WTC11 (cell line): ENCODE data around the gene ADARB2. TPM values are rescaled to one million over a fixed set of nuclear protein-coding genes. Genes with fewer than 3 reads are reported as not detected.

Experiments
- ATAC-seq: fragments of 200-7000 bp; cut with Tn5 transposase; 2 replicates; pipeline ENCODE4 v1.10.0; 2021; ENCODE audit warnings: mild to moderate bottlenecking, moderate library complexity
- CTCF ChIA-PET: fragments of 300-600 bp; sonication (Branson Sonifier 250); formaldehyde crosslinking; loops from one replicate; lab custom pipeline; 2021; ENCODE audit warnings: antibody characterized with exemption; lab: Charles Lee
- POLR2A ChIA-PET: fragments of 350-600 bp; sonication (Branson Sonifier 250); formaldehyde crosslinking; loops from one replicate; lab custom pipeline; 2021; ENCODE audit warnings: antibody characterized with exemption; lab: Charles Lee
- DNase-seq: peaks from one replicate; pipeline ENCODE4 v3.0.0; 2021; ENCODE audit warnings: low spot score
- H3K27ac Mint-ChIP-seq: 2 replicates; pipeline ENCODE4 v1.8.0; 2021; ENCODE audit warnings: mixed read lengths
- H3K27me3 Mint-ChIP-seq: 2 replicates; pipeline ENCODE4 v1.8.0; 2021; ENCODE audit warnings: low read depth, mild to moderate bottlenecking, moderate library complexity, mixed read lengths
- H3K36me3 Mint-ChIP-seq: 2 replicates; pipeline ENCODE4 v1.8.0; 2021; ENCODE audit warnings: mixed read lengths
- H3K4me1 Mint-ChIP-seq: 2 replicates; pipeline ENCODE4 v1.8.0; 2022; ENCODE audit warnings: mixed read lengths
- H3K4me3 Mint-ChIP-seq: 2 replicates; pipeline ENCODE4 v1.8.0; 2021; ENCODE audit warnings: mild to moderate bottlenecking, moderate library complexity, mixed read lengths
- H3K9me3 Mint-ChIP-seq: 2 replicates; pipeline ENCODE4 v1.8.0; 2021; ENCODE audit warnings: mixed read lengths
- CREM ChIP-seq: sonication (generic); formaldehyde crosslinking; IDR thresholded peaks from 2 replicates; pipeline ENCODE4 v1.8.1; 2022; ENCODE audit warnings: mild to moderate bottlenecking, missing genetic modification reagents, moderate library complexity
- EMX1 ChIP-seq: fragments of 250-450 bp; sonication (Bioruptor Pico); IDR thresholded peaks from 2 replicates; pipeline ENCODE4 v1.8.0; 2021; ENCODE audit warnings: mild to moderate bottlenecking
- JUN ChIP-seq: sonication (generic); formaldehyde crosslinking; IDR thresholded peaks from 2 replicates; pipeline ENCODE4 v1.8.0; 2023; ENCODE audit warnings: mild to moderate bottlenecking, missing genetic modification reagents
- NFE2L1 ChIP-seq: sonication (generic); formaldehyde crosslinking; IDR thresholded peaks from 2 replicates; pipeline ENCODE4 v1.8.1; 2023; ENCODE audit warnings: missing genetic modification reagents
- OVOL2 ChIP-seq: fragments of 250-450 bp; sonication (Bioruptor Pico); IDR thresholded peaks from 2 replicates; pipeline ENCODE4 v1.9.0; 2021; ENCODE audit warnings: mild to moderate bottlenecking, borderline replicate concordance
- SMAD4 ChIP-seq: sonication (generic); formaldehyde crosslinking; IDR thresholded peaks from 2 replicates; pipeline ENCODE4 v1.8.0; 2022; ENCODE audit warnings: mild to moderate bottlenecking, missing genetic modification reagents
- TCF7 ChIP-seq: sonication (generic); formaldehyde crosslinking; IDR thresholded peaks from 2 replicates; pipeline ENCODE4 v1.8.0; 2022; ENCODE audit warnings: mild to moderate bottlenecking, low read depth, missing genetic modification reagents, moderate library complexity
- TEAD4 ChIP-seq: sonication (generic); formaldehyde crosslinking; IDR thresholded peaks from 2 replicates; pipeline ENCODE4 v1.8.0; 2022; ENCODE audit warnings: mild to moderate bottlenecking, missing genetic modification reagents
- ZNF121 ChIP-seq: sonication (generic); formaldehyde crosslinking; IDR thresholded peaks from 2 replicates; pipeline ENCODE4 v1.8.0; 2023; ENCODE audit warnings: missing genetic modification reagents
- ZNF219 ChIP-seq: sonication (generic); formaldehyde crosslinking; IDR thresholded peaks from 2 replicates; pipeline ENCODE4 v1.8.0; 2023; ENCODE audit warnings: missing genetic modification reagents, mild to moderate bottlenecking, borderline replicate concordance
- ZNF416 ChIP-seq: fragments of 250-450 bp; sonication (Bioruptor Pico); IDR thresholded peaks from 2 replicates; pipeline ENCODE4 v1.9.0; 2021; ENCODE audit warnings: mild to moderate bottlenecking, inconsistent platforms
- total RNA-seq: library from RNA; stranded (reverse); gene quantifications from 3 replicates; pipeline ENCODE4 v1.2.3, GENCODE V29; 2021
- TF ChIP-seq, protein P1 (sequence below): sonication (generic); formaldehyde crosslinking; conservative IDR thresholded peaks from 2 replicates; pipeline ENCODE4 v1.8.1; 2023; ENCODE audit warnings: mild to moderate bottlenecking, low read depth, missing genetic modification reagents, moderate library complexity
- TF ChIP-seq, protein P2 (sequence below): sonication (generic); formaldehyde crosslinking; IDR thresholded peaks from 2 replicates; pipeline ENCODE4 v1.8.1; 2023; ENCODE audit warnings: mild to moderate bottlenecking, missing genetic modification reagents, moderate library complexity
- TF ChIP-seq, protein P3 (sequence below): fragments of 250-450 bp; sonication (Bioruptor Pico); IDR thresholded peaks from 2 replicates; pipeline ENCODE4 v1.9.0; 2021; ENCODE audit warnings: mild to moderate bottlenecking, borderline replicate concordance
- TF ChIP-seq, protein P4 (sequence below): fragments of 250-450 bp; sonication (Bioruptor Pico); IDR thresholded peaks from 2 replicates; pipeline ENCODE4 v1.9.0; 2021; ENCODE audit warnings: mild to moderate bottlenecking
- TF ChIP-seq, protein P5 (sequence below): fragments of 250-450 bp; sonication (Bioruptor Pico); IDR thresholded peaks from 2 replicates; pipeline ENCODE4 v1.8.0; 2021; ENCODE audit warnings: mild to moderate bottlenecking
- TF ChIP-seq, protein P6 (sequence below): sonication (generic); formaldehyde crosslinking; IDR thresholded peaks from 2 replicates; pipeline ENCODE4 v1.8.1; 2022; ENCODE audit warnings: mild to moderate bottlenecking, moderate library complexity, missing genetic modification reagents
- TF ChIP-seq, protein P7 (sequence below): sonication (generic); formaldehyde crosslinking; IDR thresholded peaks from 2 replicates; pipeline ENCODE4 v1.8.0; 2023; ENCODE audit warnings: missing genetic modification reagents

The ADARB2 gene
- total RNA-seq, 1 experiment from 2014 or later: 3.7 TPM

DNA sequence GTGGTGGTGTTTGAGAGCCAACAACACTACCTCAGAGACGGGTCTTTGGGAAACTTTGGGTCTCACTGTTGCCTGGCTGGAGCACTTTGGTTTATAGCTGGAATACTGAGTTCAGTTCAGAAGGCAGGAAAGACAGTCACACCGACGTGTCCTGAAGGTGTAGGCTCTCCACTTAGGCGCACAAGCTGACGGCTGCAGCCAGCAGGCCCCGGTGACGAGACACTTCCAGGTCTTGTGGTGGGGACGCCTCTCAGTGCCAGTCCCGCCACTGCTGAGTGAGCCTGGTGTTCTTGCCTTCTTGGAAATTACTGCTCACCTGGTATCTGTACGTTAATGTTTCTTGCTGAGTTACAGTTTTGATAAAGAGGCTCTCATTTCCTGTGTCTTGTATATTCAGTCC lies 607.1 kb downstream of the ADARB2 start:
- H3K9me3 Mint-ChIP-seq: peaks cover 8% of the 10 kb centered on the region
- H3K4me1 Mint-ChIP-seq: peaks cover 5% of the 10 kb centered on the region
- H3K36me3 Mint-ChIP-seq: peaks cover 46% of the 10 kb centered on the region
- H3K27me3 Mint-ChIP-seq: no peaks in the 10 kb centered on the region
- H3K4me3 Mint-ChIP-seq: no peak overlapping the region
- TF ChIP-seq, protein P1, sequence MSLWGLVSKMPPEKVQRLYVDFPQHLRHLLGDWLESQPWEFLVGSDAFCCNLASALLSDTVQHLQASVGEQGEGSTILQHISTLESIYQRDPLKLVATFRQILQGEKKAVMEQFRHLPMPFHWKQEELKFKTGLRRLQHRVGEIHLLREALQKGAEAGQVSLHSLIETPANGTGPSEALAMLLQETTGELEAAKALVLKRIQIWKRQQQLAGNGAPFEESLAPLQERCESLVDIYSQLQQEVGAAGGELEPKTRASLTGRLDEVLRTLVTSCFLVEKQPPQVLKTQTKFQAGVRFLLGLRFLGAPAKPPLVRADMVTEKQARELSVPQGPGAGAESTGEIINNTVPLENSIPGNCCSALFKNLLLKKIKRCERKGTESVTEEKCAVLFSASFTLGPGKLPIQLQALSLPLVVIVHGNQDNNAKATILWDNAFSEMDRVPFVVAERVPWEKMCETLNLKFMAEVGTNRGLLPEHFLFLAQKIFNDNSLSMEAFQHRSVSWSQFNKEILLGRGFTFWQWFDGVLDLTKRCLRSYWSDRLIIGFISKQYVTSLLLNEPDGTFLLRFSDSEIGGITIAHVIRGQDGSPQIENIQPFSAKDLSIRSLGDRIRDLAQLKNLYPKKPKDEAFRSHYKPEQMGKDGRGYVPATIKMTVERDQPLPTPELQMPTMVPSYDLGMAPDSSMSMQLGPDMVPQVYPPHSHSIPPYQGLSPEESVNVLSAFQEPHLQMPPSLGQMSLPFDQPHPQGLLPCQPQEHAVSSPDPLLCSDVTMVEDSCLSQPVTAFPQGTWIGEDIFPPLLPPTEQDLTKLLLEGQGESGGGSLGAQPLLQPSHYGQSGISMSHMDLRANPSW (CRISPR knock-in tag): no peak
- TF ChIP-seq, protein P2, sequence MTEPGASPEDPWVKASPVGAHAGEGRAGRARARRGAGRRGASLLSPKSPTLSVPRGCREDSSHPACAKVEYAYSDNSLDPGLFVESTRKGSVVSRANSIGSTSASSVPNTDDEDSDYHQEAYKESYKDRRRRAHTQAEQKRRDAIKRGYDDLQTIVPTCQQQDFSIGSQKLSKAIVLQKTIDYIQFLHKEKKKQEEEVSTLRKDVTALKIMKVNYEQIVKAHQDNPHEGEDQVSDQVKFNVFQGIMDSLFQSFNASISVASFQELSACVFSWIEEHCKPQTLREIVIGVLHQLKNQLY: no peak
- DNase-seq (no peak), ATAC-seq (no peak)
- POLR2A ChIA-PET: no interaction called here
- CTCF ChIA-PET: interaction anchor here (0.7 kb wide), 1 partner anchor 114 kb away, joined by 3 read pairs; no protein-coding TSS in a partner anchor
- H3K27ac Mint-ChIP-seq: no peak overlapping the region; the same call in 1 of the 2 replicates

DNA sequence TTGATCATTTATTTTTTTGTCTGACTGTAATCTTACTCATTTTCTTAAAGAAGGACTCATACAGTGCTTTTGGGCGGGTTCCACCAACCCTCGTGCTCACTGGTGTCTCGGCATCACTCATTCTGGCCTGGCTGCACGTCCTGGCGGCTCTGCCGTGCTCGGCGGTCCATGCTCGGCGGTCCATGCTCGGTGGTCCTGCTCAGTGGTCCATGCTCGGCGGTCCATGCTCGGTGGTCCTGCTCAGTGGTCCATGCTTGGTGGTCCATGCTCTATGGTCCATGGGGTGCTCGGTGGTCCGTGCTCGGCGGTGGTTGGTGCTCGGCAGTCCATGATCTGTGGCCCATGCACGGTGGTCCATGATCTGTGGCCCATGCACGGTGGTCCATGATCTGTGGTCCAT lies 608.7 kb downstream of the ADARB2 start:
- Mint-ChIP-seq H3K36me3 (peaks cover 59% of the 10 kb centered on the region), H3K9me3 (0 out of 2 replicates have a peak, but pooled peaks cover 2% of the 10 kb centered on the region), H3K27ac (no peak overlapping the region), H3K27me3 (no peaks in the 10 kb centered on the region), H3K4me1 (no peaks in the 10 kb centered on the region), H3K4me3 (no peak overlapping the region)
- no peak for TF ChIP-seq ZNF121 (CRISPR knock-in tag)
- TF ChIP-seq TEAD4 (CRISPR knock-in tag): no peak
- TF ChIP-seq SMAD4 (CRISPR knock-in tag): no peak
- TF ChIP-seq, protein P3, sequence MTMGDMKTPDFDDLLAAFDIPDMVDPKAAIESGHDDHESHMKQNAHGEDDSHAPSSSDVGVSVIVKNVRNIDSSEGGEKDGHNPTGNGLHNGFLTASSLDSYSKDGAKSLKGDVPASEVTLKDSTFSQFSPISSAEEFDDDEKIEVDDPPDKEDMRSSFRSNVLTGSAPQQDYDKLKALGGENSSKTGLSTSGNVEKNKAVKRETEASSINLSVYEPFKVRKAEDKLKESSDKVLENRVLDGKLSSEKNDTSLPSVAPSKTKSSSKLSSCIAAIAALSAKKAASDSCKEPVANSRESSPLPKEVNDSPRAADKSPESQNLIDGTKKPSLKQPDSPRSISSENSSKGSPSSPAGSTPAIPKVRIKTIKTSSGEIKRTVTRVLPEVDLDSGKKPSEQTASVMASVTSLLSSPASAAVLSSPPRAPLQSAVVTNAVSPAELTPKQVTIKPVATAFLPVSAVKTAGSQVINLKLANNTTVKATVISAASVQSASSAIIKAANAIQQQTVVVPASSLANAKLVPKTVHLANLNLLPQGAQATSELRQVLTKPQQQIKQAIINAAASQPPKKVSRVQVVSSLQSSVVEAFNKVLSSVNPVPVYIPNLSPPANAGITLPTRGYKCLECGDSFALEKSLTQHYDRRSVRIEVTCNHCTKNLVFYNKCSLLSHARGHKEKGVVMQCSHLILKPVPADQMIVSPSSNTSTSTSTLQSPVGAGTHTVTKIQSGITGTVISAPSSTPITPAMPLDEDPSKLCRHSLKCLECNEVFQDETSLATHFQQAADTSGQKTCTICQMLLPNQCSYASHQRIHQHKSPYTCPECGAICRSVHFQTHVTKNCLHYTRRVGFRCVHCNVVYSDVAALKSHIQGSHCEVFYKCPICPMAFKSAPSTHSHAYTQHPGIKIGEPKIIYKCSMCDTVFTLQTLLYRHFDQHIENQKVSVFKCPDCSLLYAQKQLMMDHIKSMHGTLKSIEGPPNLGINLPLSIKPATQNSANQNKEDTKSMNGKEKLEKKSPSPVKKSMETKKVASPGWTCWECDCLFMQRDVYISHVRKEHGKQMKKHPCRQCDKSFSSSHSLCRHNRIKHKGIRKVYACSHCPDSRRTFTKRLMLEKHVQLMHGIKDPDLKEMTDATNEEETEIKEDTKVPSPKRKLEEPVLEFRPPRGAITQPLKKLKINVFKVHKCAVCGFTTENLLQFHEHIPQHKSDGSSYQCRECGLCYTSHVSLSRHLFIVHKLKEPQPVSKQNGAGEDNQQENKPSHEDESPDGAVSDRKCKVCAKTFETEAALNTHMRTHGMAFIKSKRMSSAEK (CRISPR knock-in tag): no peak
- TF ChIP-seq, protein P4, sequence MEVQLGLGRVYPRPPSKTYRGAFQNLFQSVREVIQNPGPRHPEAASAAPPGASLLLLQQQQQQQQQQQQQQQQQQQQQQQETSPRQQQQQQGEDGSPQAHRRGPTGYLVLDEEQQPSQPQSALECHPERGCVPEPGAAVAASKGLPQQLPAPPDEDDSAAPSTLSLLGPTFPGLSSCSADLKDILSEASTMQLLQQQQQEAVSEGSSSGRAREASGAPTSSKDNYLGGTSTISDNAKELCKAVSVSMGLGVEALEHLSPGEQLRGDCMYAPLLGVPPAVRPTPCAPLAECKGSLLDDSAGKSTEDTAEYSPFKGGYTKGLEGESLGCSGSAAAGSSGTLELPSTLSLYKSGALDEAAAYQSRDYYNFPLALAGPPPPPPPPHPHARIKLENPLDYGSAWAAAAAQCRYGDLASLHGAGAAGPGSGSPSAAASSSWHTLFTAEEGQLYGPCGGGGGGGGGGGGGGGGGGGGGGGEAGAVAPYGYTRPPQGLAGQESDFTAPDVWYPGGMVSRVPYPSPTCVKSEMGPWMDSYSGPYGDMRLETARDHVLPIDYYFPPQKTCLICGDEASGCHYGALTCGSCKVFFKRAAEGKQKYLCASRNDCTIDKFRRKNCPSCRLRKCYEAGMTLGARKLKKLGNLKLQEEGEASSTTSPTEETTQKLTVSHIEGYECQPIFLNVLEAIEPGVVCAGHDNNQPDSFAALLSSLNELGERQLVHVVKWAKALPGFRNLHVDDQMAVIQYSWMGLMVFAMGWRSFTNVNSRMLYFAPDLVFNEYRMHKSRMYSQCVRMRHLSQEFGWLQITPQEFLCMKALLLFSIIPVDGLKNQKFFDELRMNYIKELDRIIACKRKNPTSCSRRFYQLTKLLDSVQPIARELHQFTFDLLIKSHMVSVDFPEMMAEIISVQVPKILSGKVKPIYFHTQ (CRISPR knock-in tag): no peak
- no peak for TF ChIP-seq NFE2L1 (CRISPR knock-in tag)
- TF ChIP-seq, protein P5, sequence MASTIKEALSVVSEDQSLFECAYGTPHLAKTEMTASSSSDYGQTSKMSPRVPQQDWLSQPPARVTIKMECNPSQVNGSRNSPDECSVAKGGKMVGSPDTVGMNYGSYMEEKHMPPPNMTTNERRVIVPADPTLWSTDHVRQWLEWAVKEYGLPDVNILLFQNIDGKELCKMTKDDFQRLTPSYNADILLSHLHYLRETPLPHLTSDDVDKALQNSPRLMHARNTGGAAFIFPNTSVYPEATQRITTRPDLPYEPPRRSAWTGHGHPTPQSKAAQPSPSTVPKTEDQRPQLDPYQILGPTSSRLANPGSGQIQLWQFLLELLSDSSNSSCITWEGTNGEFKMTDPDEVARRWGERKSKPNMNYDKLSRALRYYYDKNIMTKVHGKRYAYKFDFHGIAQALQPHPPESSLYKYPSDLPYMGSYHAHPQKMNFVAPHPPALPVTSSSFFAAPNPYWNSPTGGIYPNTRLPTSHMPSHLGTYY (CRISPR knock-in tag): no peak
- TF ChIP-seq TCF7: no peak
- TF ChIP-seq ZNF416 (CRISPR knock-in tag): no peak
- no peak for TF ChIP-seq JUN (CRISPR knock-in tag)
- TF ChIP-seq EMX1 (CRISPR knock-in tag): no peak
- TF ChIP-seq, protein P6, sequence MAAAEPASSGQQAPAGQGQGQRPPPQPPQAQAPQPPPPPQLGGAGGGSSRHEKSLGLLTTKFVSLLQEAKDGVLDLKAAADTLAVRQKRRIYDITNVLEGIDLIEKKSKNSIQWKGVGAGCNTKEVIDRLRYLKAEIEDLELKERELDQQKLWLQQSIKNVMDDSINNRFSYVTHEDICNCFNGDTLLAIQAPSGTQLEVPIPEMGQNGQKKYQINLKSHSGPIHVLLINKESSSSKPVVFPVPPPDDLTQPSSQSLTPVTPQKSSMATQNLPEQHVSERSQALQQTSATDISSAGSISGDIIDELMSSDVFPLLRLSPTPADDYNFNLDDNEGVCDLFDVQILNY: no peak
- TF ChIP-seq OVOL2 (CRISPR knock-in tag): no peak
- no peak for TF ChIP-seq ZNF219 (CRISPR knock-in tag)
- TF ChIP-seq CREM: no peak
- TF ChIP-seq, protein P7, sequence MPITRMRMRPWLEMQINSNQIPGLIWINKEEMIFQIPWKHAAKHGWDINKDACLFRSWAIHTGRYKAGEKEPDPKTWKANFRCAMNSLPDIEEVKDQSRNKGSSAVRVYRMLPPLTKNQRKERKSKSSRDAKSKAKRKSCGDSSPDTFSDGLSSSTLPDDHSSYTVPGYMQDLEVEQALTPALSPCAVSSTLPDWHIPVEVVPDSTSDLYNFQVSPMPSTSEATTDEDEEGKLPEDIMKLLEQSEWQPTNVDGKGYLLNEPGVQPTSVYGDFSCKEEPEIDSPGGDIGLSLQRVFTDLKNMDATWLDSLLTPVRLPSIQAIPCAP: no peak
- ChIA-PET POLR2A (no interaction called here), CTCF (no interaction called here)
- no peak for ATAC-seq
- no peak for DNase-seq
